Hepatocyte (in vitro differentiated cells): ENCODE data around the gene CILP2. TPM values are rescaled to one million over a fixed set of nuclear protein-coding genes. Genes with fewer than 3 reads are reported as not detected.

Experiments
- DNase-seq: peaks from one replicate; pipeline ENCODE4 v3.0.0-alpha.2; 2016; ENCODE audit warnings: low spot score
- H2AFZ ChIP-seq: fragments of 200-600 bp; sonication (generic); 2 replicates; pipeline ENCODE4 v1.6.0; 2016; ENCODE audit warnings: antibody characterized with exemption, mild to moderate bottlenecking
- H3K27ac ChIP-seq: fragments of 200-600 bp; sonication (generic); 2 replicates; pipeline ENCODE4 v1.5.1; 2016; ENCODE audit warnings: mild to moderate bottlenecking
- H3K27me3 ChIP-seq: fragments of 200-600 bp; sonication (generic); 2 replicates; pipeline ENCODE4 v1.6.1; 2016
- H3K36me3 ChIP-seq: fragments of 200-600 bp; sonication (generic); replicated peaks from 2 replicates; pipeline ENCODE4 v1.5.1; 2016; ENCODE audit warnings: low read depth; ENCODE audit not compliant: insufficient read depth
- H3K4me1 ChIP-seq: fragments of 200-600 bp; sonication (generic); 2 replicates; pipeline ENCODE4 v1.5.1; 2016; ENCODE audit warnings: mild to moderate bottlenecking, moderate library complexity; ENCODE audit not compliant: insufficient read depth
- H3K4me2 ChIP-seq: fragments of 200-600 bp; sonication (generic); 2 replicates; pipeline ENCODE4 v1.6.0; 2016
- H3K4me3 ChIP-seq: fragments of 200-600 bp; sonication (generic); 2 replicates; pipeline ENCODE4 v1.5.1; 2016; ENCODE audit warnings: mild to moderate bottlenecking
- H3K79me2 ChIP-seq: fragments of 200-600 bp; sonication (generic); 2 replicates; pipeline ENCODE4 v1.6.0; 2017; ENCODE audit warnings: mild to moderate bottlenecking
- H3K9me2 ChIP-seq: fragments of 200-600 bp; sonication (generic); replicated peaks from 2 replicates; pipeline ENCODE4 v1.6.0; 2017; ENCODE audit warnings: mild to moderate bottlenecking; ENCODE audit not compliant: insufficient read depth
- H3K9me3 ChIP-seq: fragments of 200-600 bp; sonication (generic); 2 replicates; pipeline ENCODE4 v1.5.1; 2016; ENCODE audit warnings: low read depth, mild to moderate bottlenecking
- H4K20me1 ChIP-seq: fragments of 200-600 bp; sonication (generic); 2 replicates; pipeline ENCODE4 v1.6.0; 2016; ENCODE audit warnings: mild to moderate bottlenecking; ENCODE audit not compliant: insufficient read depth, poor library complexity, severe bottlenecking
- EZH2 ChIP-seq: fragments of 200-600 bp; sonication (generic); IDR thresholded peaks from 2 replicates; pipeline ENCODE4 v1.6.1; 2016; ENCODE audit warnings: antibody characterized with exemption, mild to moderate bottlenecking, borderline replicate concordance
- EZH2phosphoT487 ChIP-seq: fragments of 200-600 bp; sonication (generic); IDR thresholded peaks from one replicate; pipeline ENCODE4 v1.6.1; 2018; ENCODE audit warnings: antibody characterized with exemption, mild to moderate bottlenecking, low read depth, moderate library complexity; ENCODE audit not compliant: unreplicated experiment, severe bottlenecking
- WGBS: methylation state at CpG from one replicate; pipeline ENCODE4 v1.1.6; 2016; ENCODE audit warnings: low lambda C conversion rate; ENCODE audit errors: missing lambda C conversion rate; 5-methylcytosine and 5-hydroxymethylcytosine counted together
- polyA plus RNA-seq: library from polyadenylated mRNA; unstranded; fragments of >200 nt; fragmentation: Nextera tagmentation; extraction: Ambion mirVana; gene quantifications from 2 replicates; pipeline ENCODE4 v1.2.1, GENCODE V29; 2016
- total RNA-seq: library from RNA; depleted of rRNA; stranded (reverse); fragments of >200 nt; gene quantifications from 2 replicates; pipeline ENCODE4 v1.2.3, GENCODE V29; 2014
- TF ChIP-seq, protein P1 (sequence below): fragments of 200-600 bp; sonication (generic); IDR thresholded peaks from 2 replicates; pipeline ENCODE4 v1.5.1; 2016; ENCODE audit warnings: antibody characterized with exemption, mild to moderate bottlenecking; ENCODE audit not compliant: poor library complexity

The CILP2 gene
- total and polyA plus RNA-seq, 2 experiments from 2014 or later: 5.7 to 16.5 TPM

DNA sequence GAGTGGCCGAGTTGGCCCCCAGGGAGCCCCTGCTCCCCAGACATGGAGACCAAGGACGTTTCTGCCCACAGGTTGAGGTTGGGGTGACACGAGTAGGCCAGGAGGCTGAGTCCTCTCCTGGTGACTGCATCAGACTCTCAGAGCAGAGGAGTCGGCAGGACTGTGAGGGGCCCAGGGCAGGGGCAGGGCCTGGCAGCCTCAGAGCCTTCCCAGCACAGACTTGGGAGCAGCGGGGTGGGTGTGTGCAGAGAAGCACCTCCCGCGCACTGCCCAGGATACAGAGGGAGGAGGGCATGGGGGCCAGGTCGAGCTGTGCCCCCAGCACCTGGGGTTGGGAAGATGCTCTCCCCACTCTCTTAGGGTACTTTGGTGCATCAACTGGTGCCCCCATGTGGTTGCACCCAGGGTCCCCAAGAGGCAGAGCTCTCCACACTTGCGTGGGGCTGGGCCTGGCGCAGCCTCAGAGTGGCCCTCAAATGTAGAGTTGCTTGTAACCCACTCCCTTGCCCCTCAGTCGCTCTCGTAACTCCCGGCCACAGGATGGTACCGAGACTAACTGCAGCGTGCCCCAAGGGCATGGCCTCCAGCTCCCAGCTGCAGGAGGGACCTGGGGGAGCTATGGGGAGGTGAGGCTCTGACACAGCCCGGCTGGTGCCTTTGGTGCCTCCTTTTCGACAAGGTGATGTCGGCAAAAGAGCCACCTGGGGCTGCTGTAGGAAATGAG, 38.6 kb upstream of the CILP2 start:
- H3K9me3 ChIP-seq: no peaks in the 10 kb centered on the region
- TF ChIP-seq, protein P1, sequence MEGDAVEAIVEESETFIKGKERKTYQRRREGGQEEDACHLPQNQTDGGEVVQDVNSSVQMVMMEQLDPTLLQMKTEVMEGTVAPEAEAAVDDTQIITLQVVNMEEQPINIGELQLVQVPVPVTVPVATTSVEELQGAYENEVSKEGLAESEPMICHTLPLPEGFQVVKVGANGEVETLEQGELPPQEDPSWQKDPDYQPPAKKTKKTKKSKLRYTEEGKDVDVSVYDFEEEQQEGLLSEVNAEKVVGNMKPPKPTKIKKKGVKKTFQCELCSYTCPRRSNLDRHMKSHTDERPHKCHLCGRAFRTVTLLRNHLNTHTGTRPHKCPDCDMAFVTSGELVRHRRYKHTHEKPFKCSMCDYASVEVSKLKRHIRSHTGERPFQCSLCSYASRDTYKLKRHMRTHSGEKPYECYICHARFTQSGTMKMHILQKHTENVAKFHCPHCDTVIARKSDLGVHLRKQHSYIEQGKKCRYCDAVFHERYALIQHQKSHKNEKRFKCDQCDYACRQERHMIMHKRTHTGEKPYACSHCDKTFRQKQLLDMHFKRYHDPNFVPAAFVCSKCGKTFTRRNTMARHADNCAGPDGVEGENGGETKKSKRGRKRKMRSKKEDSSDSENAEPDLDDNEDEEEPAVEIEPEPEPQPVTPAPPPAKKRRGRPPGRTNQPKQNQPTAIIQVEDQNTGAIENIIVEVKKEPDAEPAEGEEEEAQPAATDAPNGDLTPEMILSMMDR: no peak
- TF ChIP-seq EZH2: no peak
- TF ChIP-seq EZH2phosphoT487: no peak
- H3K4me1 ChIP-seq: no peaks in the 10 kb centered on the region
- H2AFZ ChIP-seq: no peak overlapping the region
- no peaks in the 10 kb centered on the region for H4K20me1 ChIP-seq
- no peak overlapping the region for H3K4me3 ChIP-seq
- H3K27ac ChIP-seq: no peak overlapping the region
- H3K9me2 ChIP-seq: no peaks in the 10 kb centered on the region
- WGBS: 94% methylated on average over 18 of the region's 18 CpGs
- no peak for DNase-seq
- H3K79me2 ChIP-seq: no peaks in the 10 kb centered on the region
- no peaks in the 10 kb centered on the region for H3K27me3 ChIP-seq
- H3K36me3 ChIP-seq: no peaks in the 10 kb centered on the region
- H3K4me2 ChIP-seq: no peak overlapping the region

DNA sequence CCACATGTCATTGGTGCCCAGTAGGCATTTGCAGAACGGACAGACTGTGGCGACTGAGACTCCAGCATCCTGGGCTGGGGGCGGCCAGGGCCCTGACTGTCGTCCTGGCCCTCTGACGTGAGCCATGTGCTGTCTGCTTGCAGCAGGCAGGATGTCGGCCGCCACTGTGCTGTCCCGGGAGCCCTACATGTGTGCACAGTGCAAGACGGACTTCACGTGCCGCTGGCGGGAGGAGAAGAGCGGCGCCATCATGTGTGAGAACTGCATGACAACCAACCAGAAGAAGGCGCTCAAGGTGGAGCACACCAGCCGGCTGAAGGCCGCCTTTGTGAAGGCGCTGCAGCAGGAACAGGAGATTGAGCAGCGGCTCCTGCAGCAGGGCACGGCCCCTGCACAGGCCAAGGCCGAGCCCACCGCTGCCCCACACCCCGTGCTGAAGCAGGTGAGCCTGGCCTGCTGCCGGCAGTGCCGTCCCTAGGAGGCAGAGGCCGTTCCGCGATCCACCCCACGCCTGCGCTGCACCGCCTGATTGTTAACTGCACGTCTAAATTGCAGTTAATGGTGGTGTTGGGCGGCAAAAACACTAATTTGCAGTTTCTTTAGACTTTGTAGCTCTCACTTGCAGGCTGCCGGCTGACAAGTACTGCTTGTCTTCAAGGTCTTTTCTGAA, 37.0 kb upstream of the CILP2 start:
- Histone ChIP-seq H3K4me1 (no peaks in the 10 kb centered on the region), H4K20me1 (no peaks in the 10 kb centered on the region), H3K9me3 (no peaks in the 10 kb centered on the region), H3K4me3 (no peak overlapping the region), H3K4me2 (no peak overlapping the region), H3K27me3 (no peaks in the 10 kb centered on the region), H3K27ac (no peak overlapping the region), H3K79me2 (no peaks in the 10 kb centered on the region), H2AFZ (no peak overlapping the region), H3K9me2 (no peaks in the 10 kb centered on the region), H3K36me3 (no peaks in the 10 kb centered on the region)
- TF ChIP-seq EZH2phosphoT487 (no peak), EZH2 (no peak)
- TF ChIP-seq, protein P1: no peak
- no peak for DNase-seq
- WGBS: 94% methylated on average over 34 of the region's 34 CpGs

DNA sequence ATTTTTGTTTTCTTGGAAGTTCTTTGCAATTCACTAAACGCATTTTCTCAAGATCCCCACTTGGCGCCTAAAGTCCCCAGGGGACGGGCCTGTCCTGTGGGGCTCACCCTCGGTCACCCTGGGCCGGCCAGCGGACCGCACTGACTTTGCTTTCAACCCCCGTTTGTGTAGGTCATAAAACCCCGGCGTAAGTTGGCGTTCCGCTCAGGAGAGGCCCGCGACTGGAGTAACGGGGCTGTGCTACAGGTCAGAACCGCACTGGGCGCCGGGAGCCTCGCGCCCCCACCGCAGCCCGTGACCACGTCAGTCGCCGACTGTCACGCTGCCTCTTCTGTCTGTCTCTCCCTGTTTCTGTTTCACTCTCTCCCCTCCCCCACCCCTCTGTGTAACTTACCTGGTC, 36.3 kb upstream of the CILP2 start:
- 95% methylated on average over 24 of the region's 26 CpGs for WGBS
- Histone ChIP-seq H3K27ac (no peak overlapping the region), H3K9me2 (no peaks in the 10 kb centered on the region), H3K4me1 (no peaks in the 10 kb centered on the region), H4K20me1 (no peaks in the 10 kb centered on the region), H3K27me3 (no peaks in the 10 kb centered on the region), H3K36me3 (no peaks in the 10 kb centered on the region), H3K4me2 (no peak overlapping the region), H3K9me3 (no peaks in the 10 kb centered on the region), H2AFZ (no peak overlapping the region), H3K4me3 (no peak overlapping the region), H3K79me2 (no peaks in the 10 kb centered on the region)
- TF ChIP-seq, protein P1: no peak
- TF ChIP-seq EZH2: no peak
- TF ChIP-seq EZH2phosphoT487: no peak
- no peak for DNase-seq
